Cerebellar nuclear complex (tissue), 1 donor: ENCODE measurements around the gene PKP3.

ENCODE experiments used
- DNase-seq, 2 experiments: peaks; one replicate each; lab custom pipeline; 2025; lab: John Stamatoyannopoulos, UW

PKP3 gene

DNA sequence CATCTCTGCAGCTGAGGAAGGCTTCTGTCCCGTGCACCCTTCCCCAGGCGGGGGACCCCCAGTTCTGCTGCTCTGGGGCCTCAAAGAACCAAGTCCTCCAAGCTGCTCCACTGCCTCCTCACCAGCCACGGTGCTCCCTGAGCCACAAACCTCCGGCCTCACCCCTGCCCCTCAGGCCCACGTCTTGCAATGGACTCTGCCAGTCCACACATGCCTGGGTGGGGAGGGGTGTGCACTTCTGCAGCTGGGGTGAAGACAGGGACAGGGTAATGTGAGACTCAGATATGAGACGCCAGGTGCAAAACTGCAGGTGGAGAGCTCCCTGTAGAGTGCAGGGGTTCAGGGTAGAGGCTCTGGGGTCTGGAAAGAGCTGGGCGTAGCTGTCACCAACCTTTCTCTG is 52.9 kb downstream of the PKP3 start:
- DNase-seq = no peak

DNA sequence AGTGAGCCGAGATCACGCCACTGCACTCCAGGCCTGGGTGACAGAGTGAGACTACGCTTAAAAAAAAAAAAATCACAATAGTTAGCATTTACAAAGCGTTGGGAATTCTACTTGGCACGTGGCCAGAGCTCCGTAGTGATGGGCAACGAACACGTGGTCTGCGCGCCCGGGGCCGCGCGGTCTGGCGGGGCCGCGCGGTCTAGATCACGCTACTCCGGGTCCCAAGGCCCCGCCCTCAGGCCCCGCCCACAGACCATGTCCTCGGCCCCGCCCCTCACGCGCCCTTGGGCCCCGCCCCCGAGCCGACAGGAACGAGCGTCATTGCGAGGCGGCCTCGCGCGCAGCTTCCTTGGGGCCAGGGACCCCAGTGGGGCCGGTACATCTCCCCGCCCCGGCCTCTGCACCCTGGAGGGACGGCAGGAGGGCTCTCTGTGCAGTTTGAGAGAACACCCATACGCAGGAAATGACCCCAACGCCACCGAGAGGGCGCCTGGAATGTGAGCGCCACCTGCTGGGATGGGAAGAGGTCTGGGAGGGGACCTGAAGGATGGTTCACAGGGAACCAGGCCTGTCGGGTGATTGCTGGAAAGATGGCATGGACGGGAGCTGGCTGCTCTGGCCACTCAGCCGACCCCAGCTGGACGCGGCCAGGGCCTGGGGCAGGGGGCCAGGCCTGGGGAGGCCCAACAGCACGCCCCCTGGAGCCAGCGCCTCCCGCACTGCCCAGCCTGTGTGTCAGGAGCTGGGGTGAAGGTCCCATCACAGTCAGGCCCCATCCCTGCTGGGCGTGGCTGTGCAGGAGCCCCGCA is 54.1 kb downstream of the PKP3 start:
- DNase-seq = peak in 1 of 2 experiments; percentile 34

DNA sequence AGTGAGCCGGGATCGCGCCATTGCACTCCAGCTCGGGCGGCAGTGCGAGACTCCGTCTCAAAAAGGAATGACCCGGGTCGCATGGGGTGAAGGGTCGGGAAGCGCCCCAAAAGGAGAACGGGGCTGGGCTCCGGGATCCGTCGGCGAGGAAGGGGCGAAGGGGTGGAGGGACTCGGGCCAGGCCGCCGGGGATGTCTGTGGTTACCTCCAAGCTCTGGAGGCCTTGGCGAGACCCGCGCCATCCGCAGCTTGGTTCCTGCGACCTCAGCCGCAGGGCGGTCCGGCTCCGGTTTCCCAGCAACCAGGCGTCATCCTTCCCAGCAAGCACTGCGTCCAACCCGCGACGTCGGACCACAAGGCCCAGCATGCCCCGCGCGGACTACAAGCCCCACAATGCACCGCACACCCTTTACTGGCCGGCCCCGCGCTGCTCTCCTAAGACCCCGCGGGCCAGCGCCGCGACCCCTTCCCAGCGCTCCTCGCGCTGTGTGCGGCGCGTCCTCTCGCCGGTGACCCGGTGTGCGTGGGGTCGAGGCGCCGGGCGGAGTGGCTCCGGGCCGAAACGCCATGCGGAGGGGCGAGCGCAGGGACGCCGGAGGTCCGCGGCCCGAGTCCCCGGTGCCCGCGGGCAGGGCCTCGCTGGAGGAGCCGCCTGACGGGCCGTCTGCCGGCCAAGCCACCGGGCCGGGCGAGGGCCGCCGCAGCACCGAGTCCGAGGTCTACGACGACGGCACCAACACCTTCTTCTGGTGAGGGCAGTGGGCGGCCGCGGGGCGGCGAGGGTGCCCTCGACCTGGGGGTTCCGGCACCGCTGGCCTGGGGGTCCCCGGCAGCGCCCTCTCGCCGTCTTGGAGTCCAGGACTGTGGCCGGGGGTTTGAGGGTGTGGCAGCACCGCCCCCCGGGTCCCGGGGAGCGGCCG is 56.1 kb downstream of the PKP3 start, which contains the start of gene PTDSS2:
Gene PTDSS2 (plus strand): TSS at position 391 of the 920 bp plus-strand sequence. CDS start 177 bp downstream, at position 568.
- peak in 1 of 2 experiments; percentile 52 for DNase-seq

DNA sequence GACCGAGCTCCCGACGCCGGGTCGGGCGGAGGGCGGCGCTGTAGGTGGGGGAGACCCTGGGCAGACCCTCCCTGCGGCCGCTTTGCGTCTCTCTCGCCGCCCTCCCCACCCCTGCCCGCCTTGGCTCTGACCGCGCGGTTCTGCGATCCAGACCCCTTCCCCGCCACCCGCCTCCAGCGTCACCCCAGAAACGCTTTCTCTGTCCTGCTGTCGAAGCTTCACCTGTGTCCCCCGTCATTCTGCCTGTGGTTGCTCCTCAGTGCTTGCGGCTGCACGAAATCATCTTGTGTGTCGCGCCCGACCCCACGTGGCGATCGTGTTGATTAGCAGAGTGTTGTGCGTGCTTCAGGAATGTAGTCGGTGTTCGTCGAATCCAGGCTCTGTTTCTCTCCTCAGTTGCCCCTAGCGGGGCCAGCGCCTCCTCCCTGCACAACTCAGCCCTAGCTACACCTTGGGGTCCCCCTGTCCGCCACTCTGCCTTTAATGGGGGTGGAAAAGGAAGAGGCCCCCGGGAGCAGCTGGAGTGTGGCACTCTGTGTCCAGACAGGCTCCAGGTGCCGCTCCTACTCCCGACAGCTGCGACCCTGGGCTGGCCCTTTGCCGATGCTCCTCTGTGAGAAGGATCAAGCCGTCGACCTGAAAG is 56.9 kb downstream of the PKP3 start:
- DNase-seq = no peak

DNA sequence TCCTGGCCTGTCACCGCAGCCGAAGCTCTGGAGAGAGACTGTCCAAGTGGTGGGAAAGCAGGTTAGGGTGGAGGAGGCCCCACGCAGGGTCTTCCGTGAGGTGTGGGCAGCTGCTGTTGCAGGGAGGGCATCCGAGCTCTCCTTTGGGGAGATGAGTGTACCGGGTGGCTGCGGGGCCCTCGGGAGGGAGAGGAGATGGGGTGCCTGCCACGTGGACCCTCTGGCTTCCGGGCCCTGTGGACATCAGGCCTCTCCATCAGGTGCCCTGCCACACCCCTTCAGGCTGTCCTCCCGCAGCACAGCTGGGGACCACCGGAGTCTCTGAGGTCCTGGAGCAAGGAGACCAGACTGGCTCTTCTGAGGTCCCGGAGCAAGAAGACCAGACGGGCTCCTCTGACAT is 57.7 kb downstream of the PKP3 start:
- DNase-seq = no peak

GRCh38 chr11:452203-452744 is 58.3 kb downstream of the PKP3 start:
- no peak for DNase-seq

DNA sequence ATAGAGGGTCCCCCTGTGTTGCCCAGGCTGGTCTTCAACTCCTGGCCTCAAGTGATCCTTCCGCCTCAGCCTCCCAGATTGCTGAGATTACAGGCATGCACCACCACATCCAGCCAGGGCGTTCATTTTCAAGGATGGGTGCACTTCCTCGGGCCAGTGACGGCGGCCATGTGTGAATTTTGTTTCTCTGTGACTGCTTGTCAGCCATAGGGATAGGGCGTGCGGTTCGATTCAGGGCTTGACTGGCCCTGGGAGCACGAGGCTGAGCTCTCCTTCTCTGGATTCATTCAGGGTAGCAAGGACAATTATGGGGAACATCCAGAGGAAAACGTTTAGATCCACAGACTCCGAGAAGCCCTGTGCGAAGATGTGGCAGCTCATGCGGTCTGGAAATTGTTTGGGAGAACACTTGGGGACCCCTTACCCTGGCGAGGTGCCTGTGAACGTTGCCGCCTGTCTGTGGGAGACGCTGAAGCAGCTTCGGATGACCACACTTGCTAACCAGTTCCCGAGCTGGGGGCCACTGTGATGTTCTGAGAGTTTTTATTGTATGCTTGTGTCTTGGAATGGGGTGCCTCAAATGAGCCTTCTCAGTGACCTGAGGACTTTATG is 59.0 kb downstream of the PKP3 start:
- no peak for DNase-seq

DNA sequence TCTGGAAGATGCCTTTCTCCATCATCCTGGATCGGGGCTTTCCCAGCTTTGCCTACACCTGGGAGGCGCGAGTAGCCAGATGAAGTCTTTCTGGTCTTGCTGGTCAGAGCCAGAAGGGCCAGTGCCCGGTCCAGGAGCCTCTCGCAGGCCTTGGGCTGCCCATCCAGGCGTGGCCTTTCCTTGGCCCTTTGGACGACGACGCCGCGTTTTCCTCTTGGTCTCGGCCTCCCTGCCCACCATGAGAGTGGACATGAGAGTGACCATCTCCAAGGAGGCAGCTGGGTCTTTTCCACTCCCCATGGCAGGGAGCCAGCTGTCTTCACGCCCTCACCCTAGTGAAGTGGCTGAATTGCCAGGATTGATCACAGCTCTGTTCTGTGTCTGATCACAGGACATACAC is 59.6 kb downstream of the PKP3 start:
- no peak for DNase-seq

DNA sequence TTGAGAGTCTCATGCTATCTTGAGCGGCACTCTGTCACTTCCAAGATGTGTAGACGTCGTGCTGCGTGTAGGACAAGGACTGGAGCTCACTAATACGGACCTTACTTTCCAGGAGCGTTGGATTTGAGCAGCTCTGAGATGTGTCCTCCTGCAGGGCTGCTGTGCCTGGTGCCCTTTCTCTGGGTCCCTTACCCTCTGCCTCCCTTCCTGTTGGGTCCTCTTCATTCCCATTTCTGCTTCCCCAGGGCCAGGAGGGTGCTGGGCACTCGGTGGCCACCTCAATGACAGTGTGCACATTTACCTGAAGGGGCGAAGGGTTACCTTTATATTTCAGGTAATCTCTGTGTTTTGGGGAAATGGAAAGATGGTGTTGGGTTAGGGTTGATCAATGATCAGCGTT is 60.0 kb downstream of the PKP3 start:
- no peak for DNase-seq
